HG03108 (cell line): ENCODE measurements around the gene TP53RK.

ENCODE experiments used
- ATAC-seq: cut with Tn5 transposase; IDR thresholded peaks from one replicate; pipeline ENCODE4 v1.9.1; 2021; ENCODE audit warnings: moderate library complexity; ENCODE audit not compliant: unreplicated experiment

TP53RK gene

GRCh38 chr20:46666306-46666705 lies 22.9 kb downstream of the TP53RK start:
- ATAC-seq: no peak

GRCh38 chr20:46665602-46666001 lies 23.6 kb downstream of the TP53RK start:
- no peak for ATAC-seq

GRCh38 chr20:46663531-46663930 lies 25.7 kb downstream of the TP53RK start:
- no peak for ATAC-seq

GRCh38 chr20:46661659-46662058 lies 27.6 kb downstream of the TP53RK start:
- no peak for ATAC-seq

- ATAC-seq: no peak
Measured at GRCh38 chr20:46660487-46660886, 28.8 kb downstream of the TP53RK start.

- no peak for ATAC-seq
Measured at GRCh38 chr20:46657618-46658017, 31.6 kb downstream of the TP53RK start.

GRCh38 chr20:46657137-46657536 lies 32.1 kb downstream of the TP53RK start:
- no peak for ATAC-seq

GRCh38 chr20:46652699-46653098 lies 36.5 kb downstream of the TP53RK start:
- no peak for ATAC-seq

- ATAC-seq: no peak
Measured at GRCh38 chr20:46651091-46651962, 37.9 kb downstream of the TP53RK start, which contains the start of gene SLC13A3. TSS of gene SLC13A3 (minus strand) at chr20:46651459. CDS start at chr20:46651421, 38 bp downstream.

GRCh38 chr20:46650575-46651090 lies 38.6 kb downstream of the TP53RK start:
- no peak for ATAC-seq

GRCh38 chr20:46649965-46650542 lies 39.2 kb downstream of the TP53RK start:
- no peak for ATAC-seq

- ATAC-seq: no peak
Measured at GRCh38 chr20:46649650-46649949, 39.6 kb downstream of the TP53RK start.

GRCh38 chr20:46648903-46649649 lies 40.2 kb downstream of the TP53RK start:
- ATAC-seq: no peak

- ATAC-seq: no peak
Measured at GRCh38 chr20:46647469-46647868, 41.8 kb downstream of the TP53RK start.

- ATAC-seq: no peak
Measured at GRCh38 chr20:46646659-46647380, 42.4 kb downstream of the TP53RK start.

- ATAC-seq: no peak
Measured at GRCh38 chr20:46646122-46646521, 43.1 kb downstream of the TP53RK start.

GRCh38 chr20:46644733-46645132 lies 44.5 kb downstream of the TP53RK start:
- no peak for ATAC-seq

GRCh38 chr20:46644160-46644559 lies 45.1 kb downstream of the TP53RK start:
- ATAC-seq: no peak

- no peak for ATAC-seq
Measured at GRCh38 chr20:46642969-46643343, 46.3 kb downstream of the TP53RK start.

- no peak for ATAC-seq
Measured at GRCh38 chr20:46642265-46642968, 46.8 kb downstream of the TP53RK start.
